Peyer's patch (tissue), 4 donors: ENCODE results near the gene ARFIP2. TPM values are rescaled to one million over a fixed set of nuclear protein-coding genes. Genes with fewer than 3 reads are reported as not detected.

Experiments used
- DNase-seq, 3 donors: peaks; one replicate each; pipeline ENCODE4 v3.0.0-alpha.2; 2017 to 2019
- H3K27ac ChIP-seq, 4 donors: fragments of 200-600 bp; sonication (generic); one replicate each; pipeline ENCODE4 v1.5.1; 2016 to 2019
- H3K27me3 ChIP-seq, 2 donors: fragments of 200-600 bp; sonication (generic); one replicate each; pipeline ENCODE4 v1.5.1; 2019
- H3K36me3 ChIP-seq, 3 donors: fragments of 200-600 bp; sonication (generic); one replicate each; pipeline ENCODE4 v1.5.1; 2016 to 2019
- H3K4me1 ChIP-seq, 4 donors: fragments of 200-600 bp; sonication (generic); one replicate each; pipeline ENCODE4 v1.5.1; 2016 to 2019
- H3K4me3 ChIP-seq, 4 donors: fragments of 200-600 bp; sonication (generic); 1 replicate in 3 of 4; 2 replicates in 1 of 4; pipeline ENCODE4 v1.5.1; 2016 to 2019; ENCODE audit warnings: mild to moderate bottlenecking in 1 of 4
- H3K9me3 ChIP-seq, 4 donors: fragments of 200-600 bp; sonication (generic); one replicate each; pipeline ENCODE4 v1.5.1; 2016 to 2019; ENCODE audit warnings: mild to moderate bottlenecking in 1 of 4
- POLR2A ChIP-seq, 2 donors: fragments of 450-650 bp; IDR thresholded peaks; one replicate each; pipeline ENCODE4 v1.5.1; 2017; ENCODE audit warnings: antibody characterized with exemption in 2 of 2, mild to moderate bottlenecking in 2 of 2, moderate library complexity in 2 of 2
- total RNA-seq, 4 donors: library from RNA; depleted of rRNA; stranded (reverse); fragments of >200 nt; gene quantifications; one replicate each; pipeline ENCODE4 v1.1.0, GENCODE V29; 2016
- TF ChIP-seq, protein P1 (sequence below), 6 experiments: fragments of 450-650 bp in 4 of 6; fragments of 200-600 bp in 2 of 6; sonication (generic) in 1 of 6; IDR thresholded peaks; one replicate each; pipeline ENCODE4 v1.5.1; 2017 to 2019; ENCODE audit warnings: antibody characterized with exemption in 6 of 6, mild to moderate bottlenecking in 3 of 6, moderate library complexity in 1 of 6

ARFIP2 gene
- total RNA-seq, 4 donors from 2014 or later: 104 to 140 (median 133) TPM

DNA sequence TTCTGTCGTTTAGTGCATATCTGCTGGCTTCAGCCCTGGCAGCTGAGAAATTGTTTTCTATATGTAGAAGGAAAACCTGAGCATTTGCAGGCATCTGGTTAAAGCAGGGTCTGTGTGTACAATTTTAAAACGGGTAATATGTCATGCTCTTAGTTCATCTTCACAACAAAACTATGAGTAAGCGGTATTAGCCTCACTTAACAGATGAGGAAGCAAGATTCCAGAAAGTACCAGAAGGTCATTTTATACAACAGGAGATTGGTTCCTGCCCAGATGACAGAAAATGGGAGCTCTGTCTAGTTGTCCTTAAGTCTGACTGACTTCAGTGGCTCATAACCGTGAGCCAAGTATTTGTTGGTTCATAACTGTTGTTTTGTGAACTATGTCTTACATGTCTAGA lies 1.3 kb upstream of the ARFIP2 start:
- H3K4me3 ChIP-seq: peak overlapping the region; percentile 48 to 97 (median 69)
- no peaks in the 10 kb centered on the region for H3K27me3 ChIP-seq
- no peak for DNase-seq
- peak overlapping the region in 3 of 4 donors; percentile 88 to 99 (median 93) for H3K27ac ChIP-seq
- H3K4me1 ChIP-seq: peaks cover 10 to 57% (median 13%) of the 10 kb centered on the region in 4 donors
- H3K9me3 ChIP-seq: no peaks in the 10 kb centered on the region
- peaks cover 0 to 56% (median 0%) of the 10 kb centered on the region in 3 donors for H3K36me3 ChIP-seq
- TF ChIP-seq, protein P1, sequence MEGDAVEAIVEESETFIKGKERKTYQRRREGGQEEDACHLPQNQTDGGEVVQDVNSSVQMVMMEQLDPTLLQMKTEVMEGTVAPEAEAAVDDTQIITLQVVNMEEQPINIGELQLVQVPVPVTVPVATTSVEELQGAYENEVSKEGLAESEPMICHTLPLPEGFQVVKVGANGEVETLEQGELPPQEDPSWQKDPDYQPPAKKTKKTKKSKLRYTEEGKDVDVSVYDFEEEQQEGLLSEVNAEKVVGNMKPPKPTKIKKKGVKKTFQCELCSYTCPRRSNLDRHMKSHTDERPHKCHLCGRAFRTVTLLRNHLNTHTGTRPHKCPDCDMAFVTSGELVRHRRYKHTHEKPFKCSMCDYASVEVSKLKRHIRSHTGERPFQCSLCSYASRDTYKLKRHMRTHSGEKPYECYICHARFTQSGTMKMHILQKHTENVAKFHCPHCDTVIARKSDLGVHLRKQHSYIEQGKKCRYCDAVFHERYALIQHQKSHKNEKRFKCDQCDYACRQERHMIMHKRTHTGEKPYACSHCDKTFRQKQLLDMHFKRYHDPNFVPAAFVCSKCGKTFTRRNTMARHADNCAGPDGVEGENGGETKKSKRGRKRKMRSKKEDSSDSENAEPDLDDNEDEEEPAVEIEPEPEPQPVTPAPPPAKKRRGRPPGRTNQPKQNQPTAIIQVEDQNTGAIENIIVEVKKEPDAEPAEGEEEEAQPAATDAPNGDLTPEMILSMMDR (IDR thresholded peaks at IDR 0.05): no peak
- no peak for TF ChIP-seq POLR2A (IDR thresholded peaks at IDR 0.05)

- DNase-seq: no peak
- Histone ChIP-seq H3K27ac (peak overlapping the region; percentile 76 to 99 (median 90)), H3K4me1 (peaks cover 10 to 56% (median 13%) of the 10 kb centered on the region in 4 donors), H3K27me3 (no peaks in the 10 kb centered on the region), H3K4me3 (peak overlapping the region; percentile 48 to 97 (median 69)), H3K9me3 (no peaks in the 10 kb centered on the region), H3K36me3 (peaks cover 0 to 61% (median 0%) of the 10 kb centered on the region in 3 donors)
- TF ChIP-seq POLR2A (IDR thresholded peaks at IDR 0.05): no peak
- TF ChIP-seq, protein P1 (IDR thresholded peaks at IDR 0.05): no peak
Measured at GRCh38 chr11:6481924-6482275, 769 bp upstream of the ARFIP2 start.

GRCh38 chr11:6480299-6480914 lies 724 bp downstream of the ARFIP2 start:
- no peak for DNase-seq
- Histone ChIP-seq H3K27ac (peak overlapping the region; percentile 76 to 99 (median 90)), H3K27me3 (no peaks in the 10 kb centered on the region), H3K4me3 (peak overlapping the region; percentile 48 to 97 (median 69)), H3K9me3 (no peaks in the 10 kb centered on the region), H3K4me1 (peaks cover 10 to 47% (median 13%) of the 10 kb centered on the region in 4 donors), H3K36me3 (peaks cover 0 to 66% (median 0%) of the 10 kb centered on the region in 3 donors)
- TF ChIP-seq, protein P1 (IDR thresholded peaks at IDR 0.05): no peak
- TF ChIP-seq POLR2A (IDR thresholded peaks at IDR 0.05): no peak

DNA sequence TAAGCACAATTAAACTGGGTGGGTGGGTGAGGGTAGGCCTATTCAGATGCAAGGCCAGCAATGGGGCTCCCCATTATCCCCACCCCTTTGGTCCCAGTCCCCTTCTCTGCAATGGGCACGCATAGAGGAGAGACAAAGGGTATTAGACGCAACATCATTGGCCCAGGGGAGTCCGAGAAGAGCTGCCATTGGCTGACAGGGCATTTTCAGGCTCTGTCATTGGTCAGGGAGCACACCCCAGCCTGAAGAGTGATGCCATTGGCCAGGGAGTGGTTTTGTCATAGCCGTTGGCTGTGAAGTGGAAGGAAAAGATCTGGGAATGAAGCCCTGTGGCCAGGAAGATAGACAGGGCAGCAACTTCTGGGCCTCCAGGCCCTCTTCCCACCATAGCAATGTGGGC lies 4.6 kb downstream of the ARFIP2 start:
- TF ChIP-seq POLR2A (IDR thresholded peaks at IDR 0.05): no peak
- TF ChIP-seq, protein P1 (IDR thresholded peaks at IDR 0.05): no peak
- Histone ChIP-seq H3K9me3 (no peaks in the 10 kb centered on the region), H3K36me3 (peaks cover 0 to 33% (median 0%) of the 10 kb centered on the region in 3 donors), H3K4me1 (peaks cover 0 to 44% (median 8%) of the 10 kb centered on the region in 4 donors), H3K27ac (peak overlapping the region in 1 of 4 donors; percentile 69), H3K27me3 (no peaks in the 10 kb centered on the region), H3K4me3 (no peak overlapping the region)
- DNase-seq: no peak

GRCh38 chr11:6475936-6476335 lies 5.2 kb downstream of the ARFIP2 start:
- no peak for TF ChIP-seq POLR2A (IDR thresholded peaks at IDR 0.05)
- TF ChIP-seq, protein P1 (IDR thresholded peaks at IDR 0.05): no peak
- peaks cover 0 to 44% (median 10%) of the 10 kb centered on the region in 4 donors for H3K4me1 ChIP-seq
- no peaks in the 10 kb centered on the region for H3K27me3 ChIP-seq
- H3K9me3 ChIP-seq: no peaks in the 10 kb centered on the region
- H3K36me3 ChIP-seq: peaks cover 0 to 33% (median 0%) of the 10 kb centered on the region in 3 donors
- DNase-seq: no peak
- peak overlapping the region in 2 of 4 donors; percentile 69 to 98 for H3K27ac ChIP-seq
- no peak overlapping the region for H3K4me3 ChIP-seq
